Activated CD4-positive, alpha-beta memory T cell treated with anti-CD3 and anti-CD28 coated beads, Interleukin-2, amount 10 ng/mL, durations not matched to agents 7 days and 5 days (primary cell): Measurements from ENCODE around the gene ITGB4. TPM values are rescaled to one million over a fixed set of nuclear protein-coding genes. Genes with fewer than 3 reads are reported as not detected.

Experiments used
- CTCF ChIA-PET: fragments of 350-600 bp; sonication (Branson Sonifier 250); formaldehyde crosslinking; loops from one replicate; lab custom pipeline; 2021; ENCODE audit warnings: antibody characterized with exemption, inconsistent platforms; lab: Charles Lee
- POLR2A ChIA-PET: fragments of 350-600 bp; sonication (Branson Sonifier 250); formaldehyde crosslinking; loops from one replicate; lab custom pipeline; 2021; ENCODE audit warnings: antibody characterized with exemption; lab: Charles Lee
- DNase-seq: peaks from one replicate; pipeline ENCODE4 v3.0.0-alpha.2; 2020
- H3K27ac Mint-ChIP-seq: one replicate; pipeline ENCODE4 v1.8.0; 2021; ENCODE audit warnings: mild to moderate bottlenecking, mixed read lengths
- H3K27me3 Mint-ChIP-seq: one replicate; pipeline ENCODE4 v1.8.0; 2021; ENCODE audit warnings: mixed read lengths
- H3K36me3 Mint-ChIP-seq: one replicate; pipeline ENCODE4 v1.8.0; 2021; ENCODE audit warnings: low read depth, mixed read lengths
- H3K4me1 Mint-ChIP-seq: one replicate; pipeline ENCODE4 v1.8.0; 2021; ENCODE audit warnings: mixed read lengths
- H3K4me3 Mint-ChIP-seq: one replicate; pipeline ENCODE4 v1.8.0; 2021; ENCODE audit warnings: mild to moderate bottlenecking, mixed read lengths
- H3K9me3 Mint-ChIP-seq: one replicate; pipeline ENCODE4 v1.8.0; 2021; ENCODE audit warnings: mixed read lengths
- total RNA-seq, 2 experiments: library from RNA; stranded (reverse); gene quantifications; one replicate each; pipeline ENCODE4 v1.2.3, GENCODE V29; 2021

The ITGB4 gene
- total RNA-seq, 2 experiments from 2014 or later = 0.43 to 0.68 TPM

DNA sequence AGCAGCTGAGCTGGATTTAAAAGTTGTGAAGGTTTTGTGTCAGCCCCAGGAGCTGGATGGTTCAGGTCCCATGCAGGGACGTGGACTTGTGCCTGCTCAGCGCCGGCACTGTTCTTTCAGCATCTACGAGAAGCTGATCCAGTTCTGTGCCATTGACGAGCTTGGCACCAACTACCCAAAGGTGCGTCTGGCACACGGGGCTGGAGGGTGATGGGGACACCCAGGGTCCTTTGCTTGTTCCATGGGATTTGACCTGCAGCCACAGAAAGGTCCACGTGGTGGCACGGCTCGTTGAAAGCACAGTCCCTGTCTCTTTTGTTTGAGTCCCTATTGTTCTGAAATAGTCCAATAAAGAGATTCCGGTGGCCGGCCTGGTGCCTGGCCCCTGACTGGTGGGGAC lies 18.1 kb upstream of the ITGB4 start:
- Mint-ChIP-seq H3K36me3 (peaks cover 49% of the 10 kb centered on the region), H3K27me3 (no peaks in the 10 kb centered on the region), H3K4me1 (no peaks in the 10 kb centered on the region), H3K9me3 (no peaks in the 10 kb centered on the region), H3K4me3 (no peak overlapping the region), H3K27ac (no peak overlapping the region)
- CTCF ChIA-PET = interaction anchor here (2.6 kb wide), 1 partner anchor 70 kb away, joined by 10 read pairs; the partner anchor contains the start of gene SMIM5
- DNase-seq = no peak
- POLR2A ChIA-PET = no interaction called here

DNA sequence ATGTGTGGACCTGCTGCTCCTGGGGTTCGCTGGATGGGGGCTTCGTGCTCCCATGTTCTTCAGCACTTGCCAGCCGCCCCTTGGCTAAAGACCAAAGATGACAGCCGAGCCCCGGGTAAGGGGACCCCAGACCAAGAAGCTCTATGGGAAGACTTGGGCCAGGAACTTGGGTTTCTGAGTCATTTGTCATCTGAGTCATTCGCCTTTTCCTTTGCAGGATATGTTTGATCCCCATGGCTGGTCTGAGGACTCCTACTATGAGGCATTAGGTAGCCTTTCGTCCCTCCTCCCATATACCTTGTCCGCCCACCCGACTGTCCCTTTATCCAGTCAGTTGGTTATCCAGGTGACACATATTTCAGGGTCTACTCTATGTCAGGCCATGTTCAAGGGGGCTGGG lies 17.7 kb upstream of the ITGB4 start:
- POLR2A ChIA-PET = no interaction called here
- no peak for DNase-seq
- Mint-ChIP-seq H3K9me3 (no peaks in the 10 kb centered on the region), H3K36me3 (peaks cover 53% of the 10 kb centered on the region), H3K27me3 (no peaks in the 10 kb centered on the region), H3K4me3 (no peak overlapping the region), H3K4me1 (no peaks in the 10 kb centered on the region), H3K27ac (no peak overlapping the region)
- CTCF ChIA-PET = interaction anchor here (2.6 kb wide), 1 partner anchor 70 kb away, joined by 10 read pairs; the partner anchor contains the start of gene SMIM5

DNA sequence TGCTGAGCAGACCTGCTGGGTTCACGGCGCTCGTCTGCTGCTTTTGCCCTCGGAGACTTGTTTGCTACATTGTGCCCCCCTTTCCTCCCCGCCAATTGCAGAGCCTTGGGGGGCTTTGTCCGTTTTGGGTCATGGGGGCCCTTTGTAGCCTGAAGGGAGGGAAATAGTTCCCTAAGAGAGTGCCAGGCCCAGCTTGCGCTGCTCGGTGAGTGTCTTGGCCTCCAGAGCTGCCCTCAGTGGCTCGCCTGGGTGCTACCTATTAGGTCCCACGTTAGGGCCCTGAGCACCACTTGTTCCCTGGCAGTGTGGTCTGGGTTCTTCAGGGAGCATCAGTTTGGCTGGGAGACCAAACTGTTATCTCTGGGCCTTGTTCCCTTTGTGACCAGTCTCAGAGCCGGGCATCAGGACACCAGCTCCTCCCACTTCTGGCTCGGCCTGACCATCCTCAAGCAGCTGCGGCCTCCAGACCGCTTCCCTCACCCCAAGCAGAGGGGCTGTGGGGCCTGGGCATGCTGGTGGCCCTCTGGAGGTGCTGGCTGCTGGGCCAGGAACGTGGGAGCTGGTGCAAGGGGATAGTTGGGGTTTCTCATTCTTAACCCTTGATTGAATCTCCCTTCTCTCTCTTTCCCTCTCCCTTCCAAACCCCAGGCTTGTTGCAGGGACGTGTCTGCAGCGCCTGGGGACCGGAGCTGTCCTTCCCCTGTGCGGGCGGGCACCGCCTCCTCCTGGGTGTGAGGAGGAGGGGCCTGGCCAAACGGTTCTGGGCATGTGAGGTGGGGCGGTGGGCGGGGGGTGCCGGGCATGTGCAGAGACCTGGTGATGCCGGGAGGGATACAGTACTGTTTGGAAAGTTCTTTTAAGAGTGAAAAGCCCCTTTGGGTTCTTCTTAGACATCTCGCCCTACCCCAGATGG lies 16.0 kb upstream of the ITGB4 start:
- Mint-ChIP-seq H3K4me1 (no peaks in the 10 kb centered on the region), H3K36me3 (peaks cover 52% of the 10 kb centered on the region), H3K27ac (no peak overlapping the region), H3K4me3 (no peak overlapping the region), H3K27me3 (no peaks in the 10 kb centered on the region), H3K9me3 (no peaks in the 10 kb centered on the region)
- POLR2A ChIA-PET = interaction anchor here (0.7 kb wide), 1 partner anchor 79 kb away, joined by 3 read pairs; the partner anchor contains the start of gene UNK
- CTCF ChIA-PET = no interaction called here
- DNase-seq = no peak

DNA sequence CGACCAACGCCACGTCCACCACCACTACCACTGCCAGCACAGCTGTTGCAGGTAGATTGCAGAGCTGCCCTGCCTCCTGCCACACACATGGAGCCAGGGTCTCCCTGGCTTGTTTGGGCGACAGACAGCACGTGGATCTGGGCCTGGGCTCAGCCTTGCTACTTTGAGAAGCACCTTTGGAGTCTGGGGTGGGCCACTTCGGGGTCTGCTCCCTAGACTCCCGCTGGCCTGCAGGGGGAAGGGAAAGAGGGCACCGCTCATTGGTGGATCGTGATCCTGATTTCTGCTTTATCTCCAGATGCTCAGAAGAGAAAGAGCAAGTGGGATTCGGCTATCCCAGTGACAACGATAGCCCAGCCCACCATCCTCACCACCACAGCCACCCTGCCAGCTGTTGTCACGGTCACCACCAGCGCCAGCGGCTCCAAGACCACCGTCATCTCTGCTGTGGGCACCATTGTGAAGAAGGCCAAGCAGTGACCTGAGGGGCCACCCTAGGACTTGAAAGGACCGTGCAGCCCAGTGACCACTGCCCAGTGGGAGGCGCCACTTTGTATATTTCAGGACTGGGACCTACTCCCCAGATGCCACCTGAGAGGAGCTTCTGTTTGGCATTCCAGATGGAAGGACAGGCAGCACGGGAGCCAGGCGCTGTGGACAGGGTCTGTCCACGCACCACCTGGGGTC lies 15.1 kb upstream of the ITGB4 start:
- H3K4me3 Mint-ChIP-seq = no peak overlapping the region
- DNase-seq = no peak
- H3K9me3 Mint-ChIP-seq = no peaks in the 10 kb centered on the region
- H3K27me3 Mint-ChIP-seq = peaks cover 3% of the 10 kb centered on the region
- ChIA-PET POLR2A (interaction anchor here (0.7 to 0.8 kb wide), 2 partner anchors 39 to 78 kb away, joined by 3 to 4 read pairs; partner anchors contain the start of genes RECQL5, SAP30BP and UNK), CTCF (interaction anchor here (0.8 kb wide), 1 partner anchor 105 kb away, joined by 3 read pairs; no protein-coding TSS in a partner anchor)
- no peak overlapping the region for H3K27ac Mint-ChIP-seq
- H3K36me3 Mint-ChIP-seq = peaks cover 42% of the 10 kb centered on the region
- H3K4me1 Mint-ChIP-seq = no peaks in the 10 kb centered on the region

DNA sequence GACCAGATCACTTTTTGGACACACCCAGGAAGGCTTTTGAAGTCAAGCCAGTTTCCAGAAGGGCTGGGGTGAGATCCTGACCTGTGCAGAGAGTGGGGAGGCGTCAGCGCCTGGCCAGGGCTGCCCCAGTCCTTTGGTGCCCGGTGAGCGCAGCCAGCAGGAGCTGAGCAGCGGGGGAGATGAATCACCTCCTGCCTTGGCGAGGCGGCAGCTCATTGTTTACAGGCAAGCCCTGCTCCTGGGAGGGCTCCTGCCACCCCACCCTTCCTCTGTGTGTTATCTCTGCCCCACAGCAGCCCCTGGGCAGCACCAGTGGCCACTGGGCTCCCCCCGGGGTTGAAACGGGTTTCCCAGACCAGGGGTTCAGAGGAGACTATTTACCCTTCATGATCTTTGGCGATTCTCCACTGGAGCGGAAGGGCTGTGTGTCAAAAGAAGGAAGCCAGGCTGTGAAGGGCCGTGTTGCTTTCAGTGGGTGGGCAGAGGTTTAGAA lies 14.1 kb upstream of the ITGB4 start:
- DNase-seq = no peak
- Mint-ChIP-seq H3K4me1 (no peaks in the 10 kb centered on the region), H3K36me3 (peaks cover 35% of the 10 kb centered on the region), H3K27ac (no peak overlapping the region), H3K4me3 (no peak overlapping the region), H3K9me3 (no peaks in the 10 kb centered on the region), H3K27me3 (peaks cover 3% of the 10 kb centered on the region)
- POLR2A ChIA-PET = interaction anchor here (0.8 kb wide), 1 partner anchor 40 kb away, joined by 4 read pairs; the partner anchor contains the start of genes RECQL5 and SAP30BP
- CTCF ChIA-PET = interaction anchor here (0.6 to 0.8 kb wide), 2 partner anchors 106 to 306 kb away, joined by 3 to 5 read pairs; no protein-coding TSS in a partner anchor

DNA sequence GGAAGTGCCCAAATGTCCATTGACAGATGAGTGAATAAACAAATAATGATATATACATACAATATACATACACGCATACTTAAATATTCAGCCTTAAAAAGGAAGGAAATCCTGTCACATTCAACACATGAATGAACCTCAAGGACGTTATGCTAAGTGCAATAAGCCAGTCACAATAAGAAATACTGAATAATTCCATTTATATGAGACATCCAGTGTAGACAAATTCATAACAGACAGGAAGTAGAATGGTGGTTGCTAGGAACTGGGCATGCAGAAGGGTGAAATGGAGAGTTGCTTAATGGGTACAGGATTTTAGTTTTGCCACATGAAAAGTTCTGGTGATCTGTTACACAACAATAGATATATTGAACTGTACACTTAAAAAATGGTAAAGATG lies 8.8 kb upstream of the ITGB4 start:
- no peak for DNase-seq
- Mint-ChIP-seq H3K27me3 (peaks cover 7% of the 10 kb centered on the region), H3K9me3 (no peaks in the 10 kb centered on the region), H3K4me3 (no peak overlapping the region), H3K36me3 (peaks cover 10% of the 10 kb centered on the region), H3K4me1 (no peaks in the 10 kb centered on the region), H3K27ac (no peak overlapping the region)
- POLR2A ChIA-PET = no interaction called here
- CTCF ChIA-PET = interaction anchor here (1.3 to 2.4 kb wide), 3 partner anchors 37 to 79 kb away, joined by 3 to 6 read pairs (median 5); partner anchors contain the start of gene SMIM5

DNA sequence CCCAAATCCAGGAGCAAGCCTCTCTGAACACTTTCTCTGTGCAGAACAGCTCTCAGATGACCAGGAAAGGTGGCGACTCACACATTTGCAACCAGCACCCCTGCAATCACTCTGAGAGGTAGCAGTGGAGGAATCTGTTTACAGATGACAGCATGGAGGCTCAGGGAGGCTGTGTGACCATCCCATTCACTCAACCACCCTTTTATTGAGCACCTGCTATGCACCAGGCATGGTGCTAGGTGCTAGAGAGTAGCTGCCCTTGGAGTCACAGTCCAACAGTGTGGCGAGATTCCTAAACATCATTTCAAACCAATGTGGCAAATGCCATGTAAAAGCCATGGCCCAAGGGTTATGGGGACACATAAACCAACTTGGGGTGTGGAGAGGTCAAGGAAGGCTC lies 1.5 kb upstream of the ITGB4 start:
- Mint-ChIP-seq H3K27ac (no peak overlapping the region), H3K36me3 (no peaks in the 10 kb centered on the region), H3K4me1 (peaks cover 2% of the 10 kb centered on the region), H3K27me3 (peaks cover 24% of the 10 kb centered on the region), H3K9me3 (no peaks in the 10 kb centered on the region), H3K4me3 (no peak overlapping the region)
- CTCF ChIA-PET = interaction anchor here (0.8 to 1.9 kb wide), 3 partner anchors 28 to 87 kb away, joined by 4 to 7 read pairs (median 5); partner anchors contain the start of gene SMIM5
- DNase-seq = no peak
- POLR2A ChIA-PET = interaction anchor here (1.0 to 1.9 kb wide), 2 partner anchors 18 to 34 kb away, joined by 5 read pairs; no protein-coding TSS in a partner anchor

DNA sequence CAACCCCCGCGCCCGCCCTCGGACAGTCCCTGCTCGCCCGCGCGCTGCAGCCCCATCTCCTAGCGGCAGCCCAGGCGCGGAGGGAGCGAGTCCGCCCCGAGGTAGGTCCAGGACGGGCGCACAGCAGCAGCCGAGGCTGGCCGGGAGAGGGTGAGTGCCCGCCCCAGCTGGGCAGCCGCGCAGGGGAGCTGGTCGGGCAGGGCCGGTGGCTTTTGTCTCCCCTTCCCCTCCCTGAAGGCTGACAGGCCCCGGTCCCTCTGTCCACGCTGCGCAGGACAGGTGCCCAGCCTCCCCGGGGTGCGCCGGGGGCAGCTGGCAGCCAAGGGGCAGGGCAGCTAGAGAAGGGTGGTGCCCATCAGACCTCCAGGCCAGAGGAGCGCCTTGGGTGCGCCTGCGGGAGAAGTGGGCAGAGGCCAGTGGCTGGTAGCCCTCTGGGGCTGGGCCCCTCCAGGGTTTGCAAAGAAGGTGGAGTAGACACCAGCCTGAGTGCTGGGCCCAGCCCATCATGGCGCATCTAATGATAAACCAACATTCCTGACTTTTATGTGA lies 278 bp downstream of the ITGB4 start:
- DNase-seq = no peak
- Mint-ChIP-seq H3K27ac (no peak overlapping the region), H3K9me3 (no peaks in the 10 kb centered on the region), H3K4me3 (no peak overlapping the region), H3K36me3 (no peaks in the 10 kb centered on the region), H3K4me1 (peaks cover 2% of the 10 kb centered on the region), H3K27me3 (peaks cover 24% of the 10 kb centered on the region)
- POLR2A ChIA-PET = interaction anchor here (1.0 kb wide), 1 partner anchor 8 kb away, joined by 3 read pairs; no protein-coding TSS in a partner anchor
- CTCF ChIA-PET = interaction anchor here (1.1 to 2.3 kb wide), 3 partner anchors 26 to 32 kb away, joined by 3 to 9 read pairs (median 6); no protein-coding TSS in a partner anchor

DNA sequence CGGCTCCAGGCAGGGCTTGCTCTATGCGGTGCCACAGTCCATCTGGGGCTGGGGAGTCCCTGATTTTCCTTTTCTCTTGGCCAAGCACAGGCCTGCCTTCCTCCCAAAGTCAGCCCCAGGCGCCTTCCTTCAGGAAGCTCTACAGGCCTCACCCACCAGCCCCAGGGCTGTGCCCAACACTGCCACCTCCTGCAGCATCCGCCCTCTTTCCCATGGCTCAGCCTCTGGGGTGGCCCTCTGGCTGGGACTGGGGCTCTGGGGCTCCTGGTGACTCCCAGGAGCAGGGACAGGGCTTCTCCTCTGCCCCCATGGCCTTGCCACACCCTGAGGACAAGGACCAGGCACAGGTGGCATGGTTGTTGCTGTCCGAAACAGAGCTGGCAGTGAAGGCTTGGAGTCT lies 817 bp downstream of the ITGB4 start:
- CTCF ChIA-PET = interaction anchor here (1.1 to 2.3 kb wide), 2 partner anchors 26 to 27 kb away, joined by 3 to 6 read pairs; no protein-coding TSS in a partner anchor
- H3K36me3 Mint-ChIP-seq = no peaks in the 10 kb centered on the region
- DNase-seq = no peak
- H3K4me3 Mint-ChIP-seq = no peak overlapping the region
- no peaks in the 10 kb centered on the region for H3K9me3 Mint-ChIP-seq
- H3K4me1 Mint-ChIP-seq = peaks cover 2% of the 10 kb centered on the region
- H3K27ac Mint-ChIP-seq = no peak overlapping the region
- H3K27me3 Mint-ChIP-seq = peaks cover 24% of the 10 kb centered on the region
- POLR2A ChIA-PET = no interaction called here

DNA sequence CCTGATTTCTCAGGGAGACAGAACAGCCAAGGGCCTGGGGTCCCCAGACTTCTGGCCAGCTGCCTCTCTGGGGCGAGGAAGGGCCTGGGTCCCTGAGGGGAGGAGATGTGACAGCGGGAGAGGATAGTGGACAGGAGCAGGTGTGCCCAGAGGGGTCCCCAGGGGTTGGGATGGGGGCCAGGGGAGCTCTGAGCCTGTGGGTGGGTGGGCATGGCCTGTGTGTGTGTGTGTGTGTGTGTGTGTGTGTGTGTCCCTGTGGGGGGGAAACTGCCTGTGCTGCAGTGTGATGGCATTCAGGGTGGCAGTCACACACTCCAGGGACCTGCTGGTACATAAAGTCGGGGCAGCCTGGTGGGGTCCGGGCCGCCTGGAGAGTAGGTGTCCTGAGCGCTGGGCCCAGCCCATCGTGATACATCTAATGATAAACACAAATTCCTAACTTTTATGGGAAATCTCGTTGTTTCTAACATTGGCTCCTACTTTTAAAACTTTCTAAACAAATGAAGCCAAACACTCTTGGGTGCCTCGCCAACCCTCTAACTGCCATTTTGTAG lies 1.4 kb downstream of the ITGB4 start:
- H3K4me1 Mint-ChIP-seq = peaks cover 2% of the 10 kb centered on the region
- DNase-seq = no peak
- H3K9me3 Mint-ChIP-seq = no peaks in the 10 kb centered on the region
- H3K27ac Mint-ChIP-seq = no peak overlapping the region
- H3K36me3 Mint-ChIP-seq = no peaks in the 10 kb centered on the region
- no peak overlapping the region for H3K4me3 Mint-ChIP-seq
- ChIA-PET POLR2A (no interaction called here), CTCF (interaction anchor here (2.3 kb wide), 1 partner anchor 25 kb away, joined by 6 read pairs; no protein-coding TSS in a partner anchor)
- peaks cover 22% of the 10 kb centered on the region for H3K27me3 Mint-ChIP-seq

DNA sequence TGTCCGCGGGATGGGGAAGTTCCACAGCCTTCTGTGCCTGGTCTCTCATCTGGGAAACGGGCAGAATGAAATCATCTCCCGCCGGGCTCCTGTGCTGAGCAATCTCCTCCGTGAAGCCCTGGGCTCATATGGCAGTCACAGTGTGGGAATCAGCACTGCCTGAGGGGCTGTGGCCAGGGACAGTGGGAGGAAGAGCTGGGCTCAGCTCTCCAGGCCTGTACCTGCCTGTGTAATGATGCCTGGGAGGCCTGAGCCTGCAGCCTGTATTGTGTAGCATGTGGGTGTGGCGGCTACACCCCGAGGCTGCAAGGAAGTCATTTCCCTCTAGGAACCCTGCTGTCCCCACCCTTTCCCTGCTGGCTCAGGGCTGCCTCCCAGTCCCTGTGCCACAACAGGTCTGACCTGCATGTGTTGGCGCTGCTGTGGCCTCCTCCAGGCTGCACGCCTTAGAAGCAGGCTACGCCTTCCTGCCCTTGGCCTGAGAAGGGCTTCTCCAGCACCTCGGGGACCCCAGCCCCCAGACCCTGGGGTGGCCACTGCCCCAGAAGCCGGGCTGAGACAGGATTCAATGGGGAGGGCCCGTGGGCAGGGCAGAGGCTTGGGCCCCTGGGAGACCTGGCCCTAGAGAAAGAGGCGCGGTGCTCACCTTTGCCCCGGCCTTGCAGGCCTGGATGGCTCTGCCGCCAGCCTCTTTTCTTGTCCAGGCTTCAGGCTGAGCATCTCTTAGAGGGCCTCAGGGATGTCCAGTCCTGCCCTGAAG lies 2.1 kb downstream of the ITGB4 start:
- ChIA-PET CTCF (no interaction called here), POLR2A (no interaction called here)
- Mint-ChIP-seq H3K4me3 (no peak overlapping the region), H3K4me1 (peaks cover 2% of the 10 kb centered on the region), H3K27ac (no peak overlapping the region), H3K9me3 (no peaks in the 10 kb centered on the region), H3K36me3 (no peaks in the 10 kb centered on the region), H3K27me3 (peaks cover 22% of the 10 kb centered on the region)
- no peak for DNase-seq
